Epidermal melanocyte (primary cell): ENCODE data around the gene UVRAG.
A peak's percentile ranks its signal among the peaks of the same experiment; 100 is the strongest.

ENCODE experiments used
- DNase-seq: peaks from one replicate; pipeline ENCODE4 v3.0.0; 2011; ENCODE audit warnings: low spot score; ENCODE audit not compliant: insufficient read length

UVRAG gene

DNA sequence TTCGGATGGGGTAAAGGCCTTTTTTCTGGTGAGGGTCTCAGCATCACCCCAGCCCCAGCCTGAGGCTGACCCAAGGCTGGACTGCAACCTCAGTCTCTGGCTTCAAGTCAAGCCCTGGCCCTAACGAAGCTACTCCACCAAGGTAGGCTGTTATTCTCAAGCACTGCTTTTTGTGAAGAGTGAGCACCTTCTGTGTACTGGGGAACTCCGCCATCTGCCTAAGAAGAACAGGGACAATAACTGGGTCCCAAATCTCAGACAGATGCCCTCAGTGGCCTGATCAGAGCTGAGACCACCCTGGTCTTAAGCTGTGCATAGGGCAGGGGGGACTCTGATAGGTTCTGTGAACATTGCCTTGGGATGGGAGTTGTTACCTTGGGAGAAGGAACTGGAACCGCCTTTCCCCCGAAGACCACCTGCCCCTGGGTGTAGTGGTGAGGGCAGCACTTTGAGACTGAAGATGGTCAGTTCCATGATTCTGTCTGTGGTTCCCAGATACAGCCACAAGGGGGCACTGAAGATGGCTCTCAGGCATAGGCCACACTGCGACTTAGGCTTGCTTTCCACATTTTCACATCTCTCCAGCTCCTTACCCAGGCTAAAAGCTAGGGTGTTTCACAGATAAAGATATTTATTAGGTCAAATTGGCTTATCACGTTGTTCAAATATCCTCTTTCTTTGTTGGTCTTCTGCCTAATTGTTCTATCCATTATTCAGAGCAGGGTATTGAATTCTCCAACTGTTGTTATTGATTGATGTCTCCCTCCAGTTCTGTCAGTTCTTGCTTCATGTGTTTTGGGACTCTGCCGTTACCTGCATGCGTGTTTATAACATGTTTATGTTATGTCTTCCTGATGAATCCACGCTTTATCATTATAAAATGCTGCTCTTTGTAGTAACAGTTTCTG is 11.8 kb upstream of the UVRAG start:
- peak; percentile 76 for DNase-seq

DNA sequence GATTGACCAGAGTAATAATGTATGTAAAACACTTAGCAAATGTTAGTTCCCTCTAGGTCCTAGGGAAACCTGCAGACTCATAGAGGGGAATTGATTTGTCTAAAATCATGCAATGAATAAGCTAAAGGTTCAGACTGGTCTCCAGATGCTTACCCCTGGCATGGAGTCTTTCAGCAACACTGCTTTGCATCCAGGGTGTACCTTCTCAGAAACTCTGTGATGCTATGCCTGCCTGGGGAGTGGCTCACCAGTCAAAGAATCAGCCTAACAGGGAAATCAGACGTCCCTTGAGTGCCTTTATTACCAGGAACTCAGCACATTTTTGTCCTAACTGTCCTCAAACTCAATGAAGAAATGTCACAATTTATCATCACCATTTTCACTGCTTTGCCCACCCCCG is 5.9 kb upstream of the UVRAG start:
- DNase-seq, result no peak

DNA sequence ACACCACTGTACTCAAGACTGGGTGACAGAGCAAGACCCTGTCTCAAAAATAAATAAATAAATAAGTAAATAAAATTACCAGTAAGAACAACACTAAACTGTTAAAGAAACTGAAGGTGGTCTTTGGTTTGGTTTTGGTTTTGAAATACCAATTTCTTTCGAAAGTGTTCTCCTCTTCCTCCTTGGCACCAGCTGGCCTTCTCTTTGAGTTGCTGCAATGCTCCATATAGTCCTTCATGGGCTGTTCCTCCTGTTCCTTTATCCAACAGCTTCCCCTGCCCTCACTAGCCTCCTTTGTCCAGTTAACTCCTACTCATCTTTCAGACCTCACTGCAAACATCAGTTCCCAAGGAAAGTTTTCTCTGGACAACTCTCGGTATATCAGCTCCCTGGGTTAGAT is 5.0 kb upstream of the UVRAG start:
- DNase-seq, result no peak

DNA sequence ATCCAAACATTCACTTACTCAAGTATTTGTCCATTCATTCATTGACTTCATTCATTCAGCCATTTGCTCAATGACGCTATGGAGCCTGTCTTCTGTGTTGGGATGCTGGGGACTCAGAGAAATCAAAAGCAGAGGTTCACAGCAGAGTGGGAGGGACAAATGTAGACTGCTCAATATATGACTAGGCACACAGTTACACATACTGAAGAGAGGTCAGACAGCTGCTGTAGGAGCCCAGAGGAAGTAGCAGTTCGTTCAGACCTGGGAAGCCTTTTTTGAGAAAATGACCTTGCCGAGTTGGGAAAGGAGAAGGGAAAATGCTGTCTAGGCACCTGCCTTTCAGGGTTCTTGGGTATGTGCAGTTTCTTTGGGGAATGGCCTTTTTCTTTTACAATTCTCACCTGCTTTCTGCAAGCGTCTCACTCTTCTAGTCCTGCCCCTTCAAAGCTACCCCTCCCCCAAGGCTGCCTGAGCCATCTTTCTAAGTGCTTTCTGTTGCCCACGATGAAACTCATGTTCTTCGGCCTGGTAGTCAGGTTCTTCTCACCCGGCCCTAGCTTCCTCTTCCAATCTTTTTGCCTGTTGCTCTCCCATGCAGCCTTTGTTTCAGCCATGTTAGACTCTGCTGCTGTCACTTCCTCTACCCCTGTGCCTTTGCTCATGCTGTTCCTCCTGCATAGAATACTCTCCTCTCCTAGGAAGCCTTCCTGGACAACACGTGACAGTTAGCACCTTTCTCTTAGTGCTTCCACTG is 4.2 kb upstream of the UVRAG start:
- no peak for DNase-seq

DNA sequence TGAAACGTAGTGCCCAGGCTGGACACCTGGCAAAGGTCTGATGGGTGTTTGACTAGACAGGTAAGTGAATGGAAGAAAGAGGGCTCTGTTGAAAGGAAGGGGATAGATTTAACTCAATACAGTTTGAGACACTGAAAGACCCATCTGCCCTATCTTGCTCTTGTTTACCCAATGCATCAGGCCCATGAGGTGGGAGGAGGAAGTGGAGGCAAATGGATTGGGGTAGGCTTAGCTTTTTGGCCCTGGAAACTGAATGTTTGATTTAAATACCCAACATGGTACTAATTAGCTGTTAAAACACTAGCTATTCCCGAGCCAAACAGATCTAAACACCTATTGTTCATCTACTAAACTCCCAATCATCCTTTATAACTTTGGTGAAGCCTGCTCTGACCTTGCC is 3.5 kb upstream of the UVRAG start:
- DNase-seq, result no peak

DNA sequence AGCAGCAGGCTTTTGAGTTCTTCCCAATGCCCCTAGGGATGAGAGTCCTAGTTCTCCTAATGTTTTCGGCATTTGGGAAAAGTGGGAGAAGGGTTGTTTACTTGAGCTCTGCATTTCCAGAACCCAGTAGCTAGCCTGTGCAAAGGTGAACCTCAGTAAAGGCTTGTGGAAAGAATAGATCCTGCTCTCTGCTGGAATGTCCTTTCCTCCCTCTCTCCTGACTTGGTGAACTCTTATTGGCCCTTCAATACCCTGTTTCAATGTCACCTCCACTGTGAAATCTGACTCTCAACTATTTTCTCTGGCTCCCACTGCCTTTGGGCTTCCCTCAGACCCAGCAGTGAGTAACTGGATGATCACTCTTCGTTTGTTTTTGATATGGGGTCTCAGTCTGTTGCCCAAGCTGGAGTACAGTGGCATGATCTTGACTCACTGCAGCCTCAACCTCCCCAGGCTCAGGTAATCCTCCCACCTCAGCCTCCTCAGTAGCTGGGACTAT is 2.4 kb upstream of the UVRAG start:
- no peak for DNase-seq

DNA sequence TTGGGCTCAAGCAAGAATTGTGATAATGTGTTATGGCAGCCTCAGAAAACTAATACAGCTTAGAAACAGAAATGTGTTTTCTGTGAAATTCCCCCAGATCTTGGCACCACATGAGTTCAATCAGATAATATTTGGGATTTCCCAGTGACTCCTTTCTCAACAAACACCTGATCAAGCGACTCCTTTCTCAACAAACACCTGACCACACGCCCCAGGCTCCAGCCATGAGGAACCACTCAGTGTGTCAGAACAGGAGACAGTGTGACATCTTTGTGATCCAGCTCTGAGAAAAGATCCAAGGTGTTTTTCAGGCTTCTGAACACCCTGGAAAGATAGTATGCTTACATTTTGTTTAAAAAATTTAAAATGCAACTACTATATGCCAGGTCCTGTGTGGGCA is 1.9 kb upstream of the UVRAG start:
- no peak for DNase-seq

DNA sequence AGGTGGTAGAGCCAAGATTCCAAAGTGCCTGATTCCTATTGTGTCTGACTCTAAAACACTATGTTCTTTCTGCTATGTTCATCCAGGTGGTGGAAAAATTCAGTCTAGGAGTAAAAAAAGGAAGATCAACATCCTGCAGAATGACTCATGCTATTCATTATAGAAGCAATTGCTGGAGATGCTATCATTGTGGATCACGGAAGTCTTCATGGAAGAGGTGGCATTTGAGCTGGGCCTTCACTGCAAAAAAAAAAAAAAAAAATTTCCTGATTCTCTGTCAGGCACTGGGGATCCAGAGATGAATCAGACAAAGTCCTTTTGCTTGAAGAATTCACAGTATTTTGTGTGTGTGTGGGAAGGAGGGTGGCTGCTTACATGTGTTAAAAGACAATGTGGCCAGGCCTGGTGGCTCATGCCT is 1.4 kb upstream of the UVRAG start:
- no peak for DNase-seq

DNA sequence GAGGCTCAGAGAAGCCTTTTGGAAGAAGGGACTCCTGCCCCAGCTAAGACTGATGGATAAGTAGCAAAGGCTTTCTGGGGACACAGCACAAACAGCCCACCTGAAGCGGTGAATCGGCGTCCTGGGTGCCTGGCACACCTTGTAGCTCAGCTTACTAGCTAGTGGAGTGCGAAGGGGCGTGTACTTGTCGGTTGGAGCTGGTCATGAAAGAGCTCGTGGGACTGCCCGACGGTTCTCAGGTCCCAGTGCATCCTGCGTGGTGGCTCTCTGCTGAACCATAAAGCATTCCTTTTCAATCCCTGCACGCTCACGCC is 690 bp upstream of the UVRAG start:
- DNase-seq, result no peak

DNA sequence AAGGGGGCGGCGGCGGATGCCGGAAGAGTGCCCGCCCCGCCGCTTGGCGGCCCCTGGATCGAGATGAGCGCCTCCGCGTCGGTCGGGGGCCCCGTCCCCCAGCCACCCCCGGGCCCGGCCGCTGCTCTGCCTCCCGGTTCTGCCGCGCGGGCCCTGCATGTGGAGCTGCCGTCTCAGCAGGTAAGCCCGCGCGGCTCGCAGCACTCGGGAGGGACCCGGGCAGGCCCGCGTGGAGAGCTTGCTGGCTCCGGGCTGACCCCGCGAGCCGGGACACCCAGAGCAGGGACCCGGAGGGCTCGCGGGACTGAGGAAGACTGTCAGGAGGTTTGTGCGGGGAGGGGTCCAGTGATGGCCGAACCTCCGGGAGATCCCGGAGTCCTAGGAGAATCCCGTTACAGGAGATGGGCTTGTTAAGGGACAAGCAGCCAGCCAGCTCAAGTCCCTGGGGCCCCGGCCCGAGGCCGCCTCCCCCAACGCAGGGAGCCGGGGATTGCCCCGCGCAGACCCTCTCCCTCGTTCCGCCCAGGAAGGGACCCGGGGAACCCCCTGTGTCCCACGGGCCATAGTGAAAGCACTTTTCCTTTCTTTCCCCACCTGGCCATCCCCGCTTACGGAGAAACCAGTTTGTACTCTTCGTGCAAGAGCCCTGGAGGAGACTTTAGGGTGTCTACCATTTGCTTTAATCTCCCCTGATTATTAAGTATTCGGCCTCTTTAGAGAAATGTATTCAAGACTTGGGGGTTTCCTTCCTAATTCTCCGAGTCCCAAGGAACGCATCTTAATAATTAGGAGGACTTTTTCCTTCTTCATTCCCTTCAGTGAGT is 547 bp downstream of the UVRAG start:
- no peak for DNase-seq

DNA sequence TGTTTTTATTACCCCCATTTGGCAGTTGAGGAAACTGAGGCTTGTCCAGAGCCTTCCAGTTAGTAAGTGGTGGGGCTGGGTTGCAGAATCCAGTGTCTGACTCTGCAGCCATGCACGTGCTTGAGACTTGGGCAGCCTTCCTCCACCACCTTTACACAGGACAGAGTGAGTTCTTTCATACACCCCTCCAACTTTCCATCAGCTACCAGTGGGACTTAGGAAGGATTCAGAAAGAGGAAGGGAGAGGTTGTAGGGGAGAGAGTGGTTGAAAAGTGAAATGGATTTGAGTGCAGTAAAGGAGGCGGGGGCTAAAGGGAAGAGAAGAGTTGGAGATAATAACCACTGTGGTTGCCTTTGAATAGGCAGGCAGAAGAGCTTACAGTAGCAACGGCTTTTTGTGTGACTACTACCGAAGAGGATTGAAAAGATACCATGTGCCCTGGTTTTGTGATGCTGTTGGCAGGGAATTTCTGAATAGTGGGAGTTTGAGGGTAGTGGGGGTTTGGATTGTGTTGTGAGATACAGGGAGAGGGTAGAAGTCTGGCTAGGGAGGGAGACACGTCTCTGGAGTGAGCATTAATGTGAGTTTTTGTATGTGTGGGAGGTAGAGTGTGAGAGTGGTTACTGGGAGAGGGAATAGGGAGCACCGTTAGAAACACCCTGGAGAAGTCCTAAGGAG is 1.7 kb downstream of the UVRAG start:
- no peak for DNase-seq

DNA sequence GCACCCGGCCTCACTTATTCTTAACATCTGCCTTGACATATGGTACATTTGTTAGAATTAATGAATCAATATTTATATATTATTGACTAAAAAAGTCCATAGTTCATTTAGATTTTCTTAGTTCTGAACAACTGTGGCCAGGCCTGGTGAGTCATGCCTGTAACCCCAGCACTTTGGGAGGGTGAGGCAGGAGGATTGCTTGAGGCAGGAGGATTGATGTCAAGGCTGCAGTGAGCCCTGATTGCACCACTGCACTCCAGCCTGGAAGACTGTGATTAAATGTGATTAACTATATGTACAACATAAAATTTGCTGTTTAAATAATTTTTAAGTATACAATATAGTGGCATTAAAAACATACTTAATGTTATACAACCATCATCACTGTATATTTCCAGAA is 5.6 kb downstream of the UVRAG start:
- no peak for DNase-seq

DNA sequence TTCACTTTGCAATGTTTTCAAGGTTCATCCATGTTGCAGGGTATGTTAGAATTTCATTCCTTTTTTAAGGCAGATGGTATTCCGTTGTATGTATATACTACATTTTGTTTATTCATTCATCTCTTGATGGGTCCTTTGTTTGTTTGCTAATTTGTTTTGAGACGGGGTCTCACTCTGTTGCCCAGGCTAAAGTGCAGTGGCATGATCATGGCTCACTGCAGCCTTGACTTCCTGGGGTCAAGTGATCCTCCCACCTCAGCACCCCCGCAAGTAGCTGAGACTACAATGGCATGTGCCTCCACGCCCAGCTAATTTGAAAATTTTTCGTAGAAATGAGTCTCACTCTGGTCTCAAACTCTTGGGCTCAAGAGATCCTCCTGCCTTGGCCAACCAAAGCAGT is 6.2 kb downstream of the UVRAG start:
- no peak for DNase-seq

DNA sequence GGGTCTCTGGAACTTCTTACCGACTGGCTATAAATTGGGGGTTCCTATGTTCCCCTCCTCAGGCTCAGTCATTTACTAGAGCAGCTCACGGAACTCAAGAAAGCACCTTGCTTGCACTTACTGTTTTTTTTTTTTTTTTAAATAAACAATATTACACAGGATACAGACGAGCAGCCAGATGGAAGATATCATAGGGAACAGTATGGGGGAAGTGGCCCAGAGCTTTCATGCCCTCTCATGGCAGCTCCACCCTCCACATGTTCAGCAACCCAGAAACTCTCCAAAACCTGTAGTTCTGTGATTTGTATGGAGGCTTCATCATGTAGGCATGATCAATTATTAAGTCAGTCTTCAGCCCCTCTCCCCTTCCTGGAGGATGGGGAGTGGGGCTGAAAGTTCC is 7.5 kb downstream of the UVRAG start:
- DNase-seq, result no peak

DNA sequence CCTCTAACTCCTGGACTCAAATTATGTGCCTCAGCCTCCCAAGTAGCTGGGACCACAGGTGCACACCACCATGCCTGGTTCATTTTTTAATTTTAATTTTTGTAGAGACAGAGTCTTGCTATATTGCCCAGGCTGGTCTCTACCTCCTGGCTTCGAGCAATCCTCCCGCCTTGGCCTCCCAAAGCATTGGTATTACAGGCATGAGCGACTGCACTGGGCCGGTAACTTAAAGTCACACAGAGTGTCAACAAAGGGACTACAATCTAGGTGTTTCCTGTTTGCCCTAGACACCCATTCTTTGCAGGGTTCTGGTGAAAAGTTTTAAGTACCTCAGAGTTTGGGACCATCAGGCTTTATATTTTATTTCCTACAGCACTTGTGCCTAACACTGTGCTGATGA is 8.4 kb downstream of the UVRAG start:
- no peak for DNase-seq

DNA sequence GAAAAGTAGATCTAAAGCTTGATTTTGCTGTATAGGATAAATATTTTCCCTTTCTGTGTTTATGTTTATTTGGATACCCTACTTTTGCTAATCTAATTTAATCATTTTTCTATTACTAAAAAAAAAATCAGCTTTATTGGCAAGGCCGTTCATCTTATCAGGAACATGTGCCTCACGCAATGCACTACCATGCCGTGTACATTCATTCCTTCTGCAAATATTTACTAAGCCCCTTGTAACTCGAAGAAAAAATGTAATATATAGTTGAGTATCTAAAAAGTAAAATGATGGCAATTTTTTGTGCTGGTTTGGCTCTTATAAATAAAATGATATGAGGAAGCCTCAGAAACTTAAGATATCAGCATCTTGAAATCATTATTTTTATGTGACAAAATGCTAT is 8.9 kb downstream of the UVRAG start:
- DNase-seq, result no peak

DNA sequence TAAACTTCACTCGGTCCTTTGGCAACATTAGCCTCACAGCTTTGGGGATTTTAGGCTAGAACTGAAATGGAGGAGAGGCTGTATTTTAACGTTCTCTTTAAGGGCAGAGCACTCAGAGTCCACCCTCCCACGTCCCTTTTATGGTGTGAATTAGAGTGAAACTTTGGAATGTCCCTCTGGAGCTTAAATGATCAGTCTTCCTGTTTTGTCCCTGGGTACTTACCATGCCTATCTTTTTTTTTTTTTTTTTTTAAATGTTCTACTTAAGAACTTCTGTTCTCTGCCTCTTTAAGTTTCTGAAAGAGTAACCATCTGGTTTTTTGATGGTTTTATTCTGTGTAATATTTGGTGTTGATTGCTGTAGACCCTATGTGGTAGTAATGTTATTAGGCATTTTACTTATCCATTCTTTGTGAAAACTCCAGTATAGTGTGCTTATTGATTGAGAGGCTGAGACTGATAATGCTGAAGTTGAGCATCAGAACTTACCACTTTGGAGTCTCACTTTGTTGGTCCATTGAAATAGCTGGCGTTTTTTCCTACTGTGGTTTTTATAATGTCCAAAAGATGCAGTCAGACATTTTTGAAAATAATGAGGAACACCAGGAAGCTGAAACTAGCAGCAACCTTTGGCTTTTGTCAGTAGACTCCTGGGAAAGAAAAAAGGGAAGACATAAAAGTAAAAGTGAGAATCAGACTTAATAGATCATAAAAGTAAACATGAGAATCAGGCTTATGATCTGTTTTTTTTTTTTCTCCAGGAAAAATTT is 11.6 kb downstream of the UVRAG start:
- no peak for DNase-seq

DNA sequence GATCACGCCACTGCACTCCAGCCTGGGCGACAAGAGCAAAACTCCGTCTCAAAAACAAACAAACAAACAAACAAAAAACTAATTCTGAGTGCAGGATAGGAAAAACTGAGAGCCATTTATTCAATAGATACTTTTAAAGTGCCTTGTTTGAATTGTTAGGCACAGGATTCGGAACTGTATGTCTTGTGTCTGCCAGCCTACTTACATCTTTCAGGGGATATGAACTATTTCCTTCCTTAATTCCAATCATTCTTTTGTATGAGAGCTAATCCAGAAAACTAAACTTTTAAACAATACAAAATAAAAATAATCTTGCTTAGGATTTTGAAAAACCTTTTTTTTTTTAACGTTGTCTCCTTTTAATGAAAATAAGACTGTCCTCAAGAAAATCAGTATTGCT is 12.6 kb downstream of the UVRAG start:
- no peak for DNase-seq

DNA sequence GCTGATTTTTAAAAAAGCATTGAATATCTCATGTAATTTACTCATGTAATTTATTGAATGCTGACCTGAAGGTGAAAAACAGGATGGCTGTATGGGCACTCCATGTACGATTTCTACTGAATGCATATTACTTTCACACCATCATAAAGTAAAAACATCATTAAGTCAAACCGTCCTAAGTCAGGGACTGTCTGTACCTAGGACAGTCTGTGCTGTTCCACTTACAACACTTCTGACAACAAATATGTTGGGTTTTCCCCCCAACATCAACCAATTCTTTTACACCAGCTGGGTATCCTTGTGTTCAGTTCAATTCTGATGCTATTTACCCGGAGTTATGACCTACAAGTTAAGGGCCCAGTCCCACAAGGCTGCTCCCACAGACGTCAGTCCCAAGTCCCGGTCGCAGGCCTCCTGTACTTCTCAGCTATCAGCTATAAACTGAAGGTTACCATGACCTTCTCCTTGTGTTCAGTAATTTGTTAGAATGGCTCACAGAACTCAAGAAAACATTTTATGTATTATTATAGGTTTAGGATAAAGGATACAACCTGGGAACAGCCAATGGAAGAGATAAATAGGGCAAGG is 17.0 kb downstream of the UVRAG start:
- DNase-seq, result no peak

DNA sequence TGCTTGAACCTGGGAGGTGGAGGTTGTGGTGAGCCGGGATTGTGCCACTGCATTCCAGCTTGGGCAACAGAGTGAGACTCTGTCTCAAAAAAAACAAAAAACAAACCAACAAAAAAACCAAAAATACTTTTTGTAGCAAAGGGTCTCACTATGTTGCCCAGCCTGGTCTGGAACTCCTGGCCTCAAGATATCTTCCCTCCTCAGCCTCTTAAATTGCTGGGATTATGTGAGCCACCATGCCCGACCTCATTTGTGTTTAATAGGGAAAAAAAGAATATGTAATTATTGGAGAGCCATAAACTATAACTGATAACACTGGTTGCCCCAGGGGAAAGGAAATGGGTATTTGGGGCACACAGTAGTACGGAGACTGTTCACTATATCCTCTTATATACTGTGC is 19.7 kb downstream of the UVRAG start:
- no peak for DNase-seq
